Right lung (tissue), 10 donors: ENCODE measurements around the gene ZSCAN23. TPM values are rescaled to one million over a fixed set of nuclear protein-coding genes. Genes with fewer than 3 reads are reported as not detected.
"Not testable (repeated sequence)": the region's sequence is repeated elsewhere in the genome, so short reads cannot be mapped to it uniquely, and the experiment has no call there.

Experiments used
- DNase-seq, 2 donors: peaks; one replicate each; pipeline ENCODE4 v3.0.0-alpha.2; 2013
- long read RNA-seq, 8 donors: transcript quantifications; one replicate each; lab custom pipeline, GENCODE V29; 2026
- polyA plus RNA-seq, 5 donors: library from polyadenylated mRNA; unstranded; fragments of 120-200 nt; gene quantifications; one replicate each; pipeline versions ENCODE4 v1.2.1 to v1.2.3, GENCODE V29; 2013; ENCODE audit warnings: inconsistent platforms in 1 of 5, low replicate concordance in 1 of 5; ENCODE audit not compliant: insufficient read length in 5 of 5, insufficient read depth in 1 of 5

The ZSCAN23 gene
- polyA plus RNA-seq, result 10 to 100 TPM in 4 of 5 donors, 1 to 10 TPM in 1; 8.3 to 26.5 (median 19.3) TPM
- long read RNA-seq, donor 1, result 0 reads
- long read RNA-seq, donor 2, partial matches to known transcripts, result 0 of 3 reads
- long read RNA-seq, donor 2, other reads (novel, unspliced or antisense), result 0 of 3 reads
- long read RNA-seq, donor 3, partial matches to known transcripts, result 6 of 8 reads
- long read RNA-seq, donor 3, other reads (novel, unspliced or antisense), result 0 of 8 reads
- long read RNA-seq, donor 4, partial matches to known transcripts, result 0 of 1 reads
- long read RNA-seq, donor 4, other reads (novel, unspliced or antisense), result 0 of 1 reads
- long read RNA-seq, donor 5, partial matches to known transcripts, result 0 of 1 reads
- long read RNA-seq, donor 5, other reads (novel, unspliced or antisense), result 0 of 1 reads
- long read RNA-seq, donor 6, partial matches to known transcripts, result 0 of 1 reads
- long read RNA-seq, donor 6, other reads (novel, unspliced or antisense), result 0 of 1 reads
- long read RNA-seq, donor 7, partial matches to known transcripts, result 0 of 2 reads
- long read RNA-seq, donor 7, other reads (novel, unspliced or antisense), result 0 of 2 reads
- long read RNA-seq, donor 8, result 0 reads

- DNase-seq, result peak; percentile 78 to 81
These were observed at the start of gene ZSCAN23 for GRCh38 chr6:28443112-28443773. TSS of gene ZSCAN23 (minus strand) at chr6:28443491. CDS start at chr6:28436266, 7,225 bp downstream.

- DNase-seq, result no peak
These were observed 48.7 kb upstream of the ZSCAN23 start for GRCh38 chr6:28491984-28492317.

- peak in 1 of 2 donors; percentile 47 for DNase-seq
These were observed 47.1 kb upstream of the ZSCAN23 start for GRCh38 chr6:28490205-28490890.

- peak; percentile 68 to 73 for DNase-seq
These were observed 46.3 kb upstream of the ZSCAN23 start for GRCh38 chr6:28489366-28490204.

GRCh38 chr6:28488916-28489365 lies 45.6 kb upstream of the ZSCAN23 start:
- peak; percentile 32 to 59 for DNase-seq

- no peak for DNase-seq
These were observed 43.9 kb upstream of the ZSCAN23 start for GRCh38 chr6:28486988-28487742.

- DNase-seq, result no peak
These were observed 43.2 kb upstream of the ZSCAN23 start for GRCh38 chr6:28486533-28486932.

- no peak for DNase-seq
These were observed 42.2 kb upstream of the ZSCAN23 start for GRCh38 chr6:28485482-28485881.

GRCh38 chr6:28480253-28480932 lies 37.1 kb upstream of the ZSCAN23 start:
- DNase-seq, result no peak

- DNase-seq, result no peak
These were observed 35.2 kb upstream of the ZSCAN23 start for GRCh38 chr6:28478518-28478917.

- peak; percentile 28 to 57 for DNase-seq
These were observed 31.3 kb upstream of the ZSCAN23 start for GRCh38 chr6:28474441-28475219.

GRCh38 chr6:28469153-28469745 lies 26.0 kb upstream of the ZSCAN23 start:
- DNase-seq, result not testable (repeated sequence)

GRCh38 chr6:28468056-28468455 lies 24.8 kb upstream of the ZSCAN23 start:
- no peak for DNase-seq

- no peak for DNase-seq
These were observed 19.1 kb upstream of the ZSCAN23 start for GRCh38 chr6:28462401-28462800.

- no peak for DNase-seq
These were observed 15.3 kb upstream of the ZSCAN23 start for GRCh38 chr6:28458568-28458967.

GRCh38 chr6:28449056-28449455 lies 5.8 kb upstream of the ZSCAN23 start:
- DNase-seq, result no peak

GRCh38 chr6:28447512-28447906 lies 4.2 kb upstream of the ZSCAN23 start:
- DNase-seq, result not testable (repeated sequence)

- peak; percentile 7 to 24 for DNase-seq
These were observed 3.7 kb upstream of the ZSCAN23 start for GRCh38 chr6:28446818-28447511.
